ENCODE data around the gene NUDT12. TPM values are rescaled to one million over a fixed set of nuclear protein-coding genes. Genes with fewer than 3 reads are reported as not detected.

NUDT12 gene
- total and polyA plus RNA-seq, 12 donors = 4.4 to 17.0 (median 12.4) TPM

DNA sequence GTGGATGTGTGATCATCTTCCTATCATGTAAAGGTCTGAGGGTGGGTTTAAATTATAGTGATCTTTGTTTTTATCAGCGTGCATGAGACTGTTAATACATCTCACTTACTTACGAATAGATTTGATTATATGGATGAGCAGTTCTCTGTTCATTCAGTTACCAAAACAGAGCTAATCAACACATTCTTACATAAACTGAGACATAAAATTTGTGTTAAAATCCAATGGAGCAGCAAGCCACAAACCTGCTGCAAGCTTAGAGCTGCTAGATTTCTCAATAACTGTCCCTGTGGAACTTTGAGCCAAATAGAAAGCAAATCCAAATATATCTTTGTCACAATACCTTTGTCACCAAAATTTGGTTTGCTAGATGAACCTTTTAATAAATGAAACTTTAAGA lies 50.1 kb downstream of the NUDT12 start:
- Histone ChIP-seq H3K9me3 (peaks cover 0 to 2% (median 0%) of the 10 kb centered on the region in 11 donors), H3K27ac (no peak overlapping the region), H3K4me3 (no peak overlapping the region), H3K4me1 (no peaks in the 10 kb centered on the region), H3K27me3 (no peaks in the 10 kb centered on the region), H3K36me3 (no peaks in the 10 kb centered on the region)
- DNase-seq (no peak), ATAC-seq (no peak)
- WGBS, 2 donors = 88 to 92% methylated on average over 2 of the region's 2 CpGs
- TF ChIP-seq, protein P1, sequence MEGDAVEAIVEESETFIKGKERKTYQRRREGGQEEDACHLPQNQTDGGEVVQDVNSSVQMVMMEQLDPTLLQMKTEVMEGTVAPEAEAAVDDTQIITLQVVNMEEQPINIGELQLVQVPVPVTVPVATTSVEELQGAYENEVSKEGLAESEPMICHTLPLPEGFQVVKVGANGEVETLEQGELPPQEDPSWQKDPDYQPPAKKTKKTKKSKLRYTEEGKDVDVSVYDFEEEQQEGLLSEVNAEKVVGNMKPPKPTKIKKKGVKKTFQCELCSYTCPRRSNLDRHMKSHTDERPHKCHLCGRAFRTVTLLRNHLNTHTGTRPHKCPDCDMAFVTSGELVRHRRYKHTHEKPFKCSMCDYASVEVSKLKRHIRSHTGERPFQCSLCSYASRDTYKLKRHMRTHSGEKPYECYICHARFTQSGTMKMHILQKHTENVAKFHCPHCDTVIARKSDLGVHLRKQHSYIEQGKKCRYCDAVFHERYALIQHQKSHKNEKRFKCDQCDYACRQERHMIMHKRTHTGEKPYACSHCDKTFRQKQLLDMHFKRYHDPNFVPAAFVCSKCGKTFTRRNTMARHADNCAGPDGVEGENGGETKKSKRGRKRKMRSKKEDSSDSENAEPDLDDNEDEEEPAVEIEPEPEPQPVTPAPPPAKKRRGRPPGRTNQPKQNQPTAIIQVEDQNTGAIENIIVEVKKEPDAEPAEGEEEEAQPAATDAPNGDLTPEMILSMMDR (IDR thresholded peaks at IDR 0.05) = no peak
- intact Hi-C loops (cut with DNase I) = no loop called here

DNA sequence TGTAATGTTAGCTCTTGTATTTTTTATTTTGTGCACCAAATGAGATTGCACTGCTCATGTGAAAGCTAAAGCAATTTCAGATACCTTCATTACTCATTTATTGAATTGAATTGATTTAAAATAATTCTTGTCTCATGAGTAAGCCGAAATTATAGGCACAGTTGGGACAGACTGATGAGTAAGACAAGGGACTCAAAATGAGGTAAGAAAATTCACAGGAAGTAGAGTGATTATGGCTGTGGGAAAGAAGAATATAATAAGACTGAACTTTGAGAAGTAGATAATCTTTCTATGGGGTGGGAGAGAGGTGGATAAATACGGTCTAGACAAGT lies 51.1 kb downstream of the NUDT12 start:
- Histone ChIP-seq H3K9me3 (peaks cover 0 to 12% (median 5%) of the 10 kb centered on the region in 11 donors), H3K27me3 (no peaks in the 10 kb centered on the region), H3K4me3 (no peak overlapping the region), H3K27ac (no peak overlapping the region), H3K4me1 (no peaks in the 10 kb centered on the region), H3K36me3 (no peaks in the 10 kb centered on the region)
- intact Hi-C loops (cut with DNase I) = no loop called here
- 63 to 74% methylated on average over 2 of the region's 2 CpGs for WGBS, 2 donors
- ATAC-seq = no peak
- TF ChIP-seq, protein P1 (IDR thresholded peaks at IDR 0.05) = no peak
- no peak for DNase-seq

DNA sequence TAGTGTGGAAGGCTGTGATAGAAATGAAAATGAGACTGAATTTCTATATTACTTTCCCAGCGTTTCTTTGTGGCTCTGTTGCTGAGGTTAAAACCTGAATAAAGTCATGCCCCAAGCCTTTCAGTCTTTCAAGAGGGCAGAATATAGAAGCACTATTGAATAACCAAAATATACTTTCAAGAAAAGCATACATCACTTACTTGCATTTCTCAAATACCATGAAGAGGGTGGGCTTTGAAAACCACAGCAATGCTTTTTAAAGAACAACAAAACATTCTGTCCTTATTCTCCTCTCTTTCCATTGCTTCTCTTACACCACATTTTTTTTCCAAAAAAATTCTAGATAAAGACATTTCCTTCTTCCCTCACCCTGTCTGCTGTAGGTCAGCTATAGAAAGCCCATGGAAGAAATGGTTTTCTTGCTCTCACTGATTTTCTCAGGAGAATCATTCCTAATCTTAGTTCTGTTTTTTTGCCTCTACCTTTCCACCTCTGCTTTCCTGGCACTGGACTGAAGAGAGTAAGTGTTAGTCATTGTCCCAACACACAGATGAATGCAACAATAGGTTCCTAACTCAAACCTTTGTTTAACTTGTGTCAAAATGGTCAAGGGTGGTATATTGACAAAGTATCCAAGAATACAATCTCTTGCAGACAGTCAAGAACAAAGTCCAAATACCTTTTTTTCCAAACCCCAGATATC lies 51.6 kb downstream of the NUDT12 start:
- WGBS, 2 donors = 74 to 83% methylated on average over 1 of the region's 1 CpG
- no peak for ATAC-seq

DNA sequence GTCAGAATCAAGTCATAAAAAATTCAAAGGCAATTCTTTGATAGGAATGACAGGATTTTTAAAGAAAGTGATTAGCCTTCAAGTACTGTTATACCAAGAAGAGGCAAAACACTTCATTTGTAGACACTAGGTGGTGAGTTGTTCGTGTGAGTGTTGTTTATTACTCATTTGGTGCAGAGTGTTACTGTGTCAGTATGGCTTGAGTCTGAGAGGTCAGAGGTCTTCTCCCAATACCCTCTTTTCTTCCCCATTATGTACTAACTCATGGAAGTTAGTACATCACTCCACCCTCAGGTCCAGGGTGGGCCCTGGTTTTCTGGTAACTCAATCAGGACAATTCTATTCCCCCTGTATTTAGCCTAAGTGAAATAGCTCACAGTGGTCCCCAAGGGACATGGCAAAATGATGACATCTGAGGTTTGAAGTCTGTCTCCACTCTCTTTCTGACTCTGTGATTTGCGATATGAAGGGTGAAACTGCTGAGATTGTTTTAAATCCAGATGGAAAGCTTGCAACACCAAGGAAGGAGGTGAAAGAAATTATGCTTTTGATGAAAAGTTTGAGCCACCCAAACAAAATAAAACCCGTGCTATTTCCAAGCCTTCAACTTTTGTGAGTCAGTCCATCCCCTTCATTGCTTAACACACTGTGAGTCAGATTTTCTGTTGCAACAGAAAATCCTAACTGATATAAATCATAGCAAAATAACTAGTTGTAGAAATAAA lies 56.8 kb downstream of the NUDT12 start:
- Histone ChIP-seq H3K4me1 (no peaks in the 10 kb centered on the region), H3K36me3 (no peaks in the 10 kb centered on the region), H3K27me3 (no peaks in the 10 kb centered on the region), H3K4me3 (no peak overlapping the region), H3K27ac (no peak overlapping the region), H3K9me3 (peaks cover 0 to 23% (median 12%) of the 10 kb centered on the region in 11 donors)
- no peak for DNase-seq
- intact Hi-C loops (cut with DNase I) = no loop called here
- TF ChIP-seq, protein P1 (IDR thresholded peaks at IDR 0.05) = no peak
- no peak for ATAC-seq
- WGBS, 2 donors = 83 to 90% methylated on average over 3 of the region's 3 CpGs

More for the DNA sequence above, 51.6 kb downstream of the NUDT12 start:
- DNase-seq = no peak
- peaks cover 0 to 17% (median 10%) of the 10 kb centered on the region in 11 donors for H3K9me3 ChIP-seq
- H3K36me3 ChIP-seq = no peaks in the 10 kb centered on the region
- TF ChIP-seq, protein P1 (IDR thresholded peaks at IDR 0.05) = no peak
- H3K27ac ChIP-seq = no peak overlapping the region
- intact Hi-C loops (cut with DNase I) = no loop called here
- no peaks in the 10 kb centered on the region for H3K4me1 ChIP-seq
- H3K27me3 ChIP-seq = no peaks in the 10 kb centered on the region
- H3K4me3 ChIP-seq = no peak overlapping the region

Data from heart right ventricle (tissue), 16 donors.